NOMO-1 treated with dmso at 0.1 percent for 144 hours (cell line): ENCODE data around the gene BRD4.

ENCODE experiments used
- DNase-seq: peaks from one replicate; lab custom pipeline; 2025; ENCODE audit not compliant: unreplicated experiment; lab: John Stamatoyannopoulos, UW

The BRD4 gene

GRCh38 chr19:15291548-15292021 is 40.8 kb downstream of the BRD4 start:
- DNase-seq = no peak

- no peak for DNase-seq
Measured at GRCh38 chr19:15291089-15291488, 41.2 kb downstream of the BRD4 start.

GRCh38 chr19:15290166-15290565 is 42.2 kb downstream of the BRD4 start:
- DNase-seq = no peak

- no peak for DNase-seq
Measured at GRCh38 chr19:15289673-15290072, 42.7 kb downstream of the BRD4 start.

- no peak for DNase-seq
Measured at GRCh38 chr19:15288146-15288963, 44.0 kb downstream of the BRD4 start.

GRCh38 chr19:15287496-15287895 is 44.8 kb downstream of the BRD4 start:
- no peak for DNase-seq

GRCh38 chr19:15286688-15287365 is 45.5 kb downstream of the BRD4 start:
- no peak for DNase-seq

GRCh38 chr19:15285896-15286591 is 46.3 kb downstream of the BRD4 start:
- peak; percentile 89 for DNase-seq

- no peak for DNase-seq
Measured at GRCh38 chr19:15284896-15285295, 47.4 kb downstream of the BRD4 start.

GRCh38 chr19:15284091-15284490 is 48.2 kb downstream of the BRD4 start:
- DNase-seq = no peak

GRCh38 chr19:15283141-15283883 is 49.0 kb downstream of the BRD4 start:
- DNase-seq = no peak

GRCh38 chr19:15282311-15282705 is 50.0 kb downstream of the BRD4 start:
- no peak for DNase-seq

GRCh38 chr19:15280915-15281683 is 51.2 kb downstream of the BRD4 start:
- no peak for DNase-seq

- DNase-seq = no peak
Measured at GRCh38 chr19:15280048-15280725, 52.2 kb downstream of the BRD4 start.

GRCh38 chr19:15279326-15279904 is 52.9 kb downstream of the BRD4 start:
- DNase-seq = no peak

- DNase-seq = no peak
Measured at GRCh38 chr19:15276620-15277215, 55.6 kb downstream of the BRD4 start.

- DNase-seq = no peak
Measured at GRCh38 chr19:15274477-15274876, 57.9 kb downstream of the BRD4 start.

- no peak for DNase-seq
Measured at GRCh38 chr19:15269806-15270205, 62.5 kb downstream of the BRD4 start.

- DNase-seq = no peak
Measured at GRCh38 chr19:15268928-15269253, 63.4 kb downstream of the BRD4 start.
